Measurements from ENCODE around the gene FAM20C. TPM values are rescaled to one million over a fixed set of nuclear protein-coding genes. Genes with fewer than 3 reads are reported as not detected.

The FAM20C gene
- total and polyA plus RNA-seq, 10 of the 15 experiments (the other 5 are each of a cell fraction or from before 2014, with no cell fraction given) = 0.44 TPM; not detected in 9

GRCh38 chr7:265192-265997 lies 73.0 kb downstream of the FAM20C start (continued):
- no peak for TF ChIP-seq PRDM15 (CRISPR knock-in tag; IDR thresholded peaks at IDR 0.05)
- TF ChIP-seq PML (IDR thresholded peaks at IDR 0.05; ENCODE audit: low read length) = no peak
- TF ChIP-seq, protein P1, sequence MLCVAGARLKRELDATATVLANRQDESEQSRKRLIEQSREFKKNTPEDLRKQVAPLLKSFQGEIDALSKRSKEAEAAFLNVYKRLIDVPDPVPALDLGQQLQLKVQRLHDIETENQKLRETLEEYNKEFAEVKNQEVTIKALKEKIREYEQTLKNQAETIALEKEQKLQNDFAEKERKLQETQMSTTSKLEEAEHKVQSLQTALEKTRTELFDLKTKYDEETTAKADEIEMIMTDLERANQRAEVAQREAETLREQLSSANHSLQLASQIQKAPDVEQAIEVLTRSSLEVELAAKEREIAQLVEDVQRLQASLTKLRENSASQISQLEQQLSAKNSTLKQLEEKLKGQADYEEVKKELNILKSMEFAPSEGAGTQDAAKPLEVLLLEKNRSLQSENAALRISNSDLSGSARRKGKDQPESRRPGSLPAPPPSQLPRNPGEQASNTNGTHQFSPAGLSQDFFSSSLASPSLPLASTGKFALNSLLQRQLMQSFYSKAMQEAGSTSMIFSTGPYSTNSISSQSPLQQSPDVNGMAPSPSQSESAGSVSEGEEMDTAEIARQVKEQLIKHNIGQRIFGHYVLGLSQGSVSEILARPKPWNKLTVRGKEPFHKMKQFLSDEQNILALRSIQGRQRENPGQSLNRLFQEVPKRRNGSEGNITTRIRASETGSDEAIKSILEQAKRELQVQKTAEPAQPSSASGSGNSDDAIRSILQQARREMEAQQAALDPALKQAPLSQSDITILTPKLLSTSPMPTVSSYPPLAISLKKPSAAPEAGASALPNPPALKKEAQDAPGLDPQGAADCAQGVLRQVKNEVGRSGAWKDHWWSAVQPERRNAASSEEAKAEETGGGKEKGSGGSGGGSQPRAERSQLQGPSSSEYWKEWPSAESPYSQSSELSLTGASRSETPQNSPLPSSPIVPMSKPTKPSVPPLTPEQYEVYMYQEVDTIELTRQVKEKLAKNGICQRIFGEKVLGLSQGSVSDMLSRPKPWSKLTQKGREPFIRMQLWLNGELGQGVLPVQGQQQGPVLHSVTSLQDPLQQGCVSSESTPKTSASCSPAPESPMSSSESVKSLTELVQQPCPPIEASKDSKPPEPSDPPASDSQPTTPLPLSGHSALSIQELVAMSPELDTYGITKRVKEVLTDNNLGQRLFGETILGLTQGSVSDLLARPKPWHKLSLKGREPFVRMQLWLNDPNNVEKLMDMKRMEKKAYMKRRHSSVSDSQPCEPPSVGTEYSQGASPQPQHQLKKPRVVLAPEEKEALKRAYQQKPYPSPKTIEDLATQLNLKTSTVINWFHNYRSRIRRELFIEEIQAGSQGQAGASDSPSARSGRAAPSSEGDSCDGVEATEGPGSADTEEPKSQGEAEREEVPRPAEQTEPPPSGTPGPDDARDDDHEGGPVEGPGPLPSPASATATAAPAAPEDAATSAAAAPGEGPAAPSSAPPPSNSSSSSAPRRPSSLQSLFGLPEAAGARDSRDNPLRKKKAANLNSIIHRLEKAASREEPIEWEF (IDR thresholded peaks at IDR 0.05; ENCODE audit: insufficient replicate concordance, low read depth, low read length) = no peak
